Neural crest cell (in vitro differentiated cells): Measurements from ENCODE around the gene CDC6. TPM values are rescaled to one million over a fixed set of nuclear protein-coding genes. Genes with fewer than 3 reads are reported as not detected.
A peak's percentile ranks its signal among the peaks of the same experiment; 100 is the strongest.

Experiments
- DNase-seq: peaks from one replicate; pipeline ENCODE4 v3.0.0; 2021; ENCODE audit warnings: low read depth, mixed read lengths, low spot score
- H3K27ac Mint-ChIP-seq: one replicate; pipeline ENCODE4 v1.8.0; 2021; ENCODE audit warnings: mild to moderate bottlenecking, mixed read lengths; ENCODE audit not compliant: unreplicated experiment
- H3K27me3 Mint-ChIP-seq: 2 replicates; pipeline ENCODE4 v1.8.0; 2021; ENCODE audit warnings: low read depth, mild to moderate bottlenecking, mixed read lengths
- H3K36me3 Mint-ChIP-seq: 2 replicates; pipeline ENCODE4 v1.8.0; 2021; ENCODE audit warnings: low read depth, mild to moderate bottlenecking, mixed read lengths
- H3K4me1 Mint-ChIP-seq: 2 replicates; pipeline ENCODE4 v1.8.0; 2021; ENCODE audit warnings: mixed read lengths
- H3K4me3 Mint-ChIP-seq: one replicate; pipeline ENCODE4 v1.8.0; 2021; ENCODE audit warnings: mild to moderate bottlenecking, mixed read lengths
- H3K9me3 Mint-ChIP-seq: 2 replicates; pipeline ENCODE4 v1.8.0; 2021; ENCODE audit warnings: mixed read lengths
- total RNA-seq: library from RNA; stranded (reverse); gene quantifications from 2 replicates; pipeline ENCODE4 v1.2.1, GENCODE V29; 2021
- TF ChIP-seq, protein P1 (sequence below): fragments of 200-600 bp; sonication (generic); conservative IDR thresholded peaks from 2 replicates; pipeline ENCODE4 v1.5.0; 2021; ENCODE audit warnings: antibody characterized with exemption, mild to moderate bottlenecking

The CDC6 gene
- total RNA-seq, 1 donor from 2014 or later, result 94.5 TPM

DNA sequence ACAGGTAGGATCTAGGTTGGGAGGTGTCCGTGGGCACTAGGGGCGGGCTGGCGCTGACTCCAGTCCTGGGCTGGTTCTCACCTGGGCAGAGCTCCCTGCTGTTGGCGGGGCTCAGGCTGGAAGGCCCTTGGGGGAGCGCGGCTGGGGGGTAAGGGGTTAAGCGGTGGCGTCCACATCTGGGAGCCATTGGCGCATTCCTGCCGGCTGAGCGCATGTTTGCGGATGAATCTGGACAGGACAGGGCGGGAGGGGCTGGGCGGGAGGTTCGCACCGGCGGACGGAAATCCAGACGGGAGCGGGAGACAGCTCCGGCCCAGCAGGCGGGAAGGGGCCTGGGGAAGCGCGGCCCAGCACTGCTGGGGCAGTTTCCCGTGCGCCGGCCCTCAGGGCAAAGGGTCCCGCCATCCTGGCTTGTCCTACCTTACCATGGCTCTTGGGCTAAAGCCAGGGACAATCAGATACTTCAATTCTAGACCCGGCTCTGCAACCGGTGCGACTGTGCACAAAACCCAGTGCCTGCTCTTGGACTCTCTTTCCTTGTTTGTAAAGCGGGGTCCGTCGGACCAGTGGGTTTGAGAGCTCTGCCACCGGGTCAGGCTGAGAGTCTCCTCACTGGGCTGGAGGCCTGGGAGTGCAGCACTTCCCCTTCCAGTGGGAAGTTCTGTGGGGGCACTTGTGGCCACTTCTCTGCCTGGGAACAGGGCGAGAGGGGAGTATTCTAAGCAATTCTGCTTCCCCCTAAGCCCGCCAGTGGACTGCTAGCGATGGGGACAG, 29.1 kb downstream of the CDC6 start:
- Mint-ChIP-seq H3K9me3 (no peaks in the 10 kb centered on the region), H3K4me1 (peaks cover 64% of the 10 kb centered on the region), H3K4me3 (peak overlapping the region; percentile 79), H3K36me3 (no peaks in the 10 kb centered on the region), H3K27ac (no peak overlapping the region), H3K27me3 (peaks cover 16% of the 10 kb centered on the region)
- TF ChIP-seq, protein P1, sequence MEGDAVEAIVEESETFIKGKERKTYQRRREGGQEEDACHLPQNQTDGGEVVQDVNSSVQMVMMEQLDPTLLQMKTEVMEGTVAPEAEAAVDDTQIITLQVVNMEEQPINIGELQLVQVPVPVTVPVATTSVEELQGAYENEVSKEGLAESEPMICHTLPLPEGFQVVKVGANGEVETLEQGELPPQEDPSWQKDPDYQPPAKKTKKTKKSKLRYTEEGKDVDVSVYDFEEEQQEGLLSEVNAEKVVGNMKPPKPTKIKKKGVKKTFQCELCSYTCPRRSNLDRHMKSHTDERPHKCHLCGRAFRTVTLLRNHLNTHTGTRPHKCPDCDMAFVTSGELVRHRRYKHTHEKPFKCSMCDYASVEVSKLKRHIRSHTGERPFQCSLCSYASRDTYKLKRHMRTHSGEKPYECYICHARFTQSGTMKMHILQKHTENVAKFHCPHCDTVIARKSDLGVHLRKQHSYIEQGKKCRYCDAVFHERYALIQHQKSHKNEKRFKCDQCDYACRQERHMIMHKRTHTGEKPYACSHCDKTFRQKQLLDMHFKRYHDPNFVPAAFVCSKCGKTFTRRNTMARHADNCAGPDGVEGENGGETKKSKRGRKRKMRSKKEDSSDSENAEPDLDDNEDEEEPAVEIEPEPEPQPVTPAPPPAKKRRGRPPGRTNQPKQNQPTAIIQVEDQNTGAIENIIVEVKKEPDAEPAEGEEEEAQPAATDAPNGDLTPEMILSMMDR, result no peak
- DNase-seq, result peak; percentile 28

DNA sequence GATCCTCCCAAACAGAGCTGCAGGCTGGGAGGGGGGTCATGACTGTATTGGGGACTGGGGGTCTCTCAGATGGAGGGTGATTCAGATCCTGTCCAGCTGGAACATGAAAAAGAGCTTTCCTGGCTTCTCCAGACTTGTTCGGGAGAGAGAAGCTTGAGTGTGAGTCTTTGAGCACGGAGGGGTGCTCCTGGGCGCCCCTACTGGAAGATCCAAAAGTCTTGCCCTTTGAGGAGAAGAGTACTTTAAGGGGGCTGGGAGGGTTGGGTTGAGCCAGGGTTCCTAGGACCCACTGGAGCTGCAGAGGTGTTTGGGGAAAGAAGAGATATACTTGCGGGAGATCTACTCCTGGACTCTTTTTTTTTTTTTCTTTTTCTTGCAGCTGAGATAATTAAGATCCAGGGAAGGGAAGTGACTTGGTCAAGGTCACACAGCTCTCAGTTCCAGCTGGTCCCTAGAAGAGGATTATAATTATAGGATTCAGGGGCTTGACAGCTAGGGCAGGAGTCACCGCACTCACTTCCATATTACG, 29.7 kb downstream of the CDC6 start:
- no peaks in the 10 kb centered on the region for H3K36me3 Mint-ChIP-seq
- H3K27me3 Mint-ChIP-seq, result peaks cover 16% of the 10 kb centered on the region
- DNase-seq, result peak; percentile 61
- peaks cover 60% of the 10 kb centered on the region for H3K4me1 Mint-ChIP-seq
- no peaks in the 10 kb centered on the region for H3K9me3 Mint-ChIP-seq
- H3K4me3 Mint-ChIP-seq, result peak overlapping the region; percentile 79
- H3K27ac Mint-ChIP-seq, result peak overlapping the region; percentile 17
- TF ChIP-seq, protein P1, result peak; percentile 54

DNA sequence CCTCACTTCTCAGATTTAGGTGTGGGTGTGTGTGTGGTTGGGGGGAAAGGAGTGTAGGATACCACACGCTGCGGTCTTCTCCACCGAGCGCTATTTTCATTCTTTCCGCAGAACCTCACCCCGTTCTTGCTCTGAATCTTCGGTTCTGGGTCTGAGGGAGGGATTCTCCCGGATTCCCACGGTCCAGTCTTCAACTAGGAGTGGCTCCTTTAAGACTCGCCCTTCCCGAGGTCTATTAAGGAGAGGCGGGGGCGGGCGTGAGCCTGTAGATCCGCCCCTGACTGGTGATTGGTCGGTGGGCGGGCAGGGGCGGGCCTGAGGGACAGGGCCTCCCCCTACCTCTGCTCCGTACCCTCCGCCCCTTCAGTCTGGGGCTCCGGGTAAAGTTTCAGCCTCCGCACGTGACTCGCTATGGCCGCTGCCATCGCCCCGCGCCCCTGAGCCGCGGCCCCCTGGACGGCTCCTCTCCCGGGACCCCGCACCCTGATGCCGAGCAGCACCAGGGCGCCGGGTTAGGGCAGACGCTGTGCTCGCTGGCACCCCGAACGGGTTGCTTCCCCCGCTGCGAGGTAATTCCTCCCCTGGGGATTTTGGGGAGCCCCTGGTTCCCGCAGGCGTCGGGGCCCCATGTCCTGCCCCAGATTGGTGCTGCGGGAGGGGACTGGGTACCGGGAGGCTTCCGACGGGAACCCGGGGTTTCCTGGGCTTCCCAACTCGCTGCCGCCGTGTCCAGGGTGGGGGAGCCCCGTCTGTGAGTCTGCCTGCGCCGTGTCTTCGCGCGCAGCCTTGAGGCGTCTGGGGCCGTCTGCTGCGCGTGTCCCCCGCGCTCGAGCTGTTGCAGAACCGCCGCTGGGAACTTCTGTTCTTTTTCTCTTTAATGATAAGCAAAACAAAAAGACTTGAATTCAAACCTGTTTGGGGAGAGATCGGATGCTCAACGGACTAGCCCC, 30.5 kb downstream of the CDC6 start:
- no peaks in the 10 kb centered on the region for H3K9me3 Mint-ChIP-seq
- TF ChIP-seq, protein P1, result no peak
- H3K36me3 Mint-ChIP-seq, result no peaks in the 10 kb centered on the region
- peak overlapping the region; percentile 89 for H3K27ac Mint-ChIP-seq
- H3K4me1 Mint-ChIP-seq, result peaks cover 68% of the 10 kb centered on the region
- H3K4me3 Mint-ChIP-seq, result peak overlapping the region; percentile 79
- H3K27me3 Mint-ChIP-seq, result peaks cover 16% of the 10 kb centered on the region
- DNase-seq, result peak; percentile 83

DNA sequence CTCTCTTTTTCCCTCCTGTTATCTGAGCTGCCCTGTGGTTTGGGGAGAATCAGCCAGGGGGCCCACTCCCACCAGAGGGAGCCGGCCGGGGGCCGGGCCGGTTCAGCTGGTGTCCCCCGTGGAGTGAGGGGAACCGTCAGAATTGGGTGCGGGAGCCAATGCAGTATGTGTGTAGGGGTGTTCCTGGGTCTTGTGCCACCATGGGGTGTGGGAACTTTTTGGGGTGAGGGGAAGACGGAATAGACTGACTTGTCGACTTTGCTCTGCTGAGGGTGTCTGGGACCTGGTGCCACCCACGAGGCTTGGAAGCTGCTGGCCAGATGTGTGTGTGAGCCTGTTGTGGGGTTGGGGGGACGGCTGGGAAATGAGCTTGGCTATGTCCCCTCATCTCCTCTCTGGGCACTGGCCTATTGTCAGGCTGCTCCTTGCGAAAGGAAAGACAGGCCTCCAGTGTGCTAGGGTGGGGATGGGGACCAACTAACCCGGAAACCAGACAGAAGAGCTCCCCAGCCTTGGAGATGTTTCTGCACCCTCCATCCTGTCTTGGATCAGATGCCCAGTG, 31.2 kb downstream of the CDC6 start:
- Mint-ChIP-seq H3K4me3 (peak overlapping the region; percentile 79), H3K27ac (peak overlapping the region; percentile 89), H3K36me3 (no peaks in the 10 kb centered on the region), H3K27me3 (peaks cover 16% of the 10 kb centered on the region), H3K9me3 (no peaks in the 10 kb centered on the region), H3K4me1 (peaks cover 64% of the 10 kb centered on the region)
- TF ChIP-seq, protein P1, result no peak
- DNase-seq, result no peak
